Activated CD8-positive, alpha-beta memory T cell treated with anti-CD3 and anti-CD28 coated beads, Interleukin-2, amount 50 U/mL, for 1 hour (primary cell): Measurements from ENCODE around the gene FRK.
"Not testable (repeated sequence)": the region's sequence is repeated elsewhere in the genome, so short reads cannot be mapped to it uniquely, and the experiment has no call there.

Source experiments
- DNase-seq: peaks from one replicate; pipeline ENCODE4 v3.0.0-alpha.2; 2020; ENCODE audit errors: extremely low read depth

FRK gene, protein sequence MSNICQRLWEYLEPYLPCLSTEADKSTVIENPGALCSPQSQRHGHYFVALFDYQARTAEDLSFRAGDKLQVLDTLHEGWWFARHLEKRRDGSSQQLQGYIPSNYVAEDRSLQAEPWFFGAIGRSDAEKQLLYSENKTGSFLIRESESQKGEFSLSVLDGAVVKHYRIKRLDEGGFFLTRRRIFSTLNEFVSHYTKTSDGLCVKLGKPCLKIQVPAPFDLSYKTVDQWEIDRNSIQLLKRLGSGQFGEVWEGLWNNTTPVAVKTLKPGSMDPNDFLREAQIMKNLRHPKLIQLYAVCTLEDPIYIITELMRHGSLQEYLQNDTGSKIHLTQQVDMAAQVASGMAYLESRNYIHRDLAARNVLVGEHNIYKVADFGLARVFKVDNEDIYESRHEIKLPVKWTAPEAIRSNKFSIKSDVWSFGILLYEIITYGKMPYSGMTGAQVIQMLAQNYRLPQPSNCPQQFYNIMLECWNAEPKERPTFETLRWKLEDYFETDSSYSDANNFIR

DNA sequence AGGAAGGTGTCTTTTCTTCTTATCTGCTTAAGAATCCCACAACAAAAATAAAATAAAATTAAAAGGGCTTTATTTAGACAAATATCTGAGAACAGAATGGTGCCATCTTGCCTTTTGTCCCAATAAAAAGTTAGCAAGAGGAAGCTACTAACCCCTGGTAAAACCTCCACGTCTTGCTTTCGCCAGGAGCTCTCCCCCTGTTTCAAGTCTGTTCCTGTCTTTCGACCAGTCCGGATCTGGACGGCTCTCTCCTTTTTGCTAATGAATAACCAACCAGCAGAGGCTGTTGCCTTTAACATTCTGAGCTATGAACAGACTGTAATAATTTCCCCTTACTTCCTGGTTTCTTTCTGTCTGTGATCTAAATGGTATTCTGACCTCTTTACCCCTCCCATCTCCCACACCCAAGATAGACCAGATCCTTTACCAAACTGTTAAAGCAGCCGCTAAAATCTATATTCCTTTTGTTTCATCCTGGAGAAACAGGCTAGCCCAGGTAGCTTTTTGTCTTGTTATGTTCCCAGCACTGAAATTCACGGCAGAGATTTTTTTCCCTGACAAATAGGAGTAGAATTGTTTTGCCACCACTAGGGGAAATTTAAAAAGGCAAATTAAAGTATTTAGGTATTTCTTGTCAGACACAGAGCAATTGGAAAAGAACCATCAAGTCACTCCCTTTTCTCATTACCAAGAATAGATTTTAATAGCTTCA lies at the start of gene FRK:
Gene FRK (minus strand): TSS at position 320 of the 712 bp plus-strand sequence. CDS start 580 bp downstream, outside the sequence.
- DNase-seq, result no peak

DNA sequence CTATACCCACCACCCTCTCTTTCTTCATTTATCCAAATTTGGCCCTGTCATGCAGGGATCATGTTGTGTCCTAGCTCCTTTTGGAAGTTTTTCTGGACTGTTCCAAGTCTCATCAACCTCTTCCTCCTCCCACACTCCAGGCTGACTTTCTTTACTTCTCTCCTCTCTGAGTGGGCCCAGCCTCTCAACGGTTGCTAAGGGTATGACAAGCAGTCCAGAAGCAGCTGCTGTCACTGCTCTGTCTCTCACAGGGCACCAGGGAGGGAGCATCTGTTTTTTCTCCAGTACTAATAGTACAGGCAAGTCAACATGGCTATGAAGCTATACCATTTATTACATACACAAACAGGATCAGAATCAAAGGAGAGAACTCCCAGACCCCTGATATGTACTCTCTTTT lies 48.1 kb upstream of the FRK start:
- DNase-seq, result no peak

DNA sequence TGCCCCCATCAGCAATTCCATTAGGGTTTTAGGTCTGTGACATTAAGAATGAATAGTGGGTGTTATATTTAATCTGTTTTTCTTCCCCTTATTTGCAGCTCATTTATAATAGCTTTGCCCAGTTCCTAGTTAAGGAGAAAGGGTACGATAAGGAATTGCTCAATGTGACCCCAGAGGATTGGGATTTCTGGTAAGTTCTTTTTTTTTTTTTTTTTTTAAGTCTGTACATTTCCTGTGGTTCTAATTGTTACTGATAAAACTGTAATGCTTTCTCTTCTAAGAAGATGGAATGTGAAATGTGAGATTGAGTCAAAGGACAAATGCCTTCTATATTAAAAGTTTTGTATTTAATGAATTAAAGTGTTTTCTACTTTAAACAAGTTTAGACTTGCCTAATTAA lies 45.5 kb upstream of the FRK start:
- DNase-seq, result no peak

DNA sequence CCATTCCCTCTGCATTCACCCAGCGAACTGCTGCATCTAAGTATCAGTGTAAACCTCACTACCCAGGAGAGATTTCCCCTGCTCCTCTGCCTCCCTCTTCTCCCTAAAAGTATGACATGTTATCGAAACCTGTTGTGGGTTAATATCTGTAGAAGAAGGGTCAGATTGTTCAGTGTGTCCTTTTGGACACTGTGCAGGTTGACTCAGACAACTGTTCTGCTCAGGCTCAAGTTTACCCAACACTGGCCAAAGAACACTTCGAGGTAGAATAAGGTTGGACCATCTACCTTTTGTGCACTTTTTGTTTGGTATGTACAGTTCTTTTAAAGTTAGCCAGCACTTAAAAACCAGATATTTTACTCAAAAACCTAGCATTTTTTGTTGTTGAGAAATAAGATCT lies 44.6 kb upstream of the FRK start:
- no peak for DNase-seq

DNA sequence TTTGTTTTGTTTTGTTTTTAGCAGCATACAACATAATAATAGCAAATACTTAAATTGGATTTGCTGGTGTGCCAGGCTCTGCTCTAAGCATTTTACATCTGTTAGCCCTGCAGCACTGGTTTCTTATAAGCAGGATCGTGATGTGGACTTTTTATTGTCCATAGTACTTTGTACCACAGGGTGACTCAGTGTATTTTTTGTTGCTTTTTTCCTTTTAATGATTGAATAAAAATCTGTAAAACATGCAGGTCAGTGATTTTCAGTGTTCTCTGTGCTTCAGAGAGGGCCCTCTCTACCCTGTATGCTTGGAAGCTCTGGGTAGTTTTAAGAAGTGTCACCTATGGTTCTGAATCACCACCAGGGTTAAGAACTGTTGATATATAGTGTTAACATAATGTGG lies 43.9 kb upstream of the FRK start:
- no peak for DNase-seq

DNA sequence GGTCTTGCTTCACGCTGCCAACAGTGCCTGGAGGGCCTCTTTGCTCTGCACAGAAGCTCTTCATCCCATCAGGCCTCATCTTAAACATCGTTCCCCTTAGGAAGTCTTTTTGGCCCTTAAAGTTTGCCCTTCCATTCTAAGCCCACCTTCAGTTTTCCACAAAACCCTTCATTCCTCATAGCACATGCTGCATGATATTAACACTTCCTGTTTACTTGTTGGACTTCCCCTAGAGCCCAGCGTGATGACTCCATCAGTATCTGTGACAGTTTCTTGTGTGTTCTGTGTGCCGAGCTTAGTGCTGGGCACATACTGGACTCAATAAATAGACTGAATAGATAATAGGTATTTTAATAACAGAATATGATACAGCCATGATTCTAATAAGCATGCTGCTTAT lies 42.2 kb upstream of the FRK start:
- DNase-seq, result no peak

DNA sequence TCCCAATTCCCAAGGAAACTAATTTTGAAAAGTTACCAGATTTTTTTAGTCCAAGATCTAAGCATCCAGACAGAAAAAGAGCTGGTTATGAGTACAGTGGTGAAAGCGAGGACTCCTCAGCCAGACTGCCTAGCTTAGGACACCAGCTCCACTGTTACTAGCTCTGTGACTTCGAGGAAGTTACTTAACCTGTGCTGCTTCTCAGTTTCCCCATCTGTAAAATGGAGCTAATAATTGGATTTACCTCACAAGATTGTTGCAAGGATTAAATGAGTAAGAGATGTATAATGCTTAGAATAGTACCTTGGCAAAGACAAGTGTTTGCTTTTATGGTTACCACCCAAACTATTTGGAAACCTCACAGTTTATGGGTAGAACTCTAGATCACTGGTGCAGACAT lies 41.1 kb upstream of the FRK start:
- no peak for DNase-seq

DNA sequence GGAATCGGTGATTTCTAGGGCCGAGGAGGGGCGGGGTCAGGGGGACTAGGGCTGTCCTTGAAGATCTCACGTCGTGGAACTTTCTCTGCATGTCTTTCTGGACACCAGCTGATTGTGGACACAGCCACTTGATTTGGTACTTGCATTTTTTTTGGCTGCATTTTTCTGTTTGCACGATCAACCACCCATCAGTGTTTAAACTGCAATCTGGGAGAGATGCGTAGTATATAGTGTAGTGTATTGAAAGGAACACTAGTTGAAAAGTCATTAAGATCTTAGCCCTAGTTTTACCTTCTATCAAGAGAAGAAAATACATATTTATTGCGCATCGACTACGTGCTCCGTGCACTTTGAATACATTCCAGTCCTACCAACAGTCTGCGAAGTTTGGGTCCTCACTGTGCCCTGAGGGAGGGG lies 40.6 kb upstream of the FRK start:
- DNase-seq, result peak; percentile 21

DNA sequence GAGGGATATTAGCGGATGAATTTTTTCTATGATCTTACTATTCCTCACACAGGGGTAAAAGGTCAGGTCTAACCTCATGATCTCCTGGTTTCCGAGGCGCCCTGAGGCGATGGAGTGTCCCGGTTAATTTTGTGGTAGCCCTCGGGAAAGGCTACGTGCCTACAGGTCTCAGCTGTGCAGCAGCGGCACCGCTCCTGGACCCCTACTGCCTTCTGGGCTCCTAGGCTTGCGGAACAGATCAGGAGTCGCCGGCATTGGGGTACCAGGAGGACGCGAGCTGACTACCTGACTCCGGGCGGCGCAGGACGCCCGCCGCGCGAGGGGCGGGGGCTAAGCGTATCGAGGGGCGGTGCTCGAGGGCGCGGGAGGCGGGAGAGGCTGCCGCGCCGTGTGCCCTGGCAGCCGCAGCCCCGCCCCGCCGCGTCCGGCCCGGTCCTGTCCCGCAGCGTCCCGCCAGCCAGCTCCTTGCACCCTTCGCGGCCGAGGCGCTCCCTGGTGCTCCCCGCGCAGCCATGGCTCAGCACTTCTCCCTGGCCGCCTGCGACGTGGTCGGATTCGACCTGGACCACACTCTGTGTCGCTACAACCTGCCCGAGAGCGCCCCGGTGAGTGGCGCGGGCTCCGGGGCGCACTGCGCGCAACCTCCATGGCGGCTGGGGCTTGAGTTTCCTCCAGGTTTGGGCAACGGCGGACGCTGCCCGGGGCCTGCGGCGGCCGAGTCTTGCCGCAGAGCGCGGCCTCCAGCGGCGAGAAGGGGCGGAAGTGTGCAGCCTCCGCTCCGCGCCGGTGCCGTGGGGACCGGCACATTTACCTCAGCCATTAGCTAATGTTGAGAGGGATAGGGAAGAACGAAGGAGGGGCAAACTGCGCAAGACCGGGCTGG lies 40.0 kb upstream of the FRK start, which contains the start of gene NT5DC1:
Gene NT5DC1 (plus strand): TSS at position 435 of the 883 bp plus-strand sequence. CDS start 78 bp downstream, at position 513.
- DNase-seq, result peak; percentile 48

DNA sequence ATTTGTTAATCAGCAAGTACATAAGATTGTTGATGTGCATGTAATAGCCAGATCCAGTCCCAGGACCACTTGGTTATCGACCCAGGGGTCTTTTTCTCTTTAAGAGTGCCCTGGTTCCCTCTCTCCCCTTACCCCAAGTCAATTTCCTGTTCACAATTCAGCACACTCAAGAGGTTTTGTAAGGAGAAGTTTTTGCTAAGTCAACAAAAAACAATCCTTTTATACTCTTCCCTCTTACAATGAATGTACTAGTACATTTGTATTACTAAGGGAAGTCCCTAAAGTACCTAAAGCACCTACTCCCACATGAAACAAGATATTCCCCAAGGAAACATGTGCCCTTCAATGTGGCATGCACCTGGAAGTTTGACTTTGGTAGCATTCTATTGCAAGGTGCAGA lies 38.3 kb upstream of the FRK start:
- DNase-seq, result no peak

DNA sequence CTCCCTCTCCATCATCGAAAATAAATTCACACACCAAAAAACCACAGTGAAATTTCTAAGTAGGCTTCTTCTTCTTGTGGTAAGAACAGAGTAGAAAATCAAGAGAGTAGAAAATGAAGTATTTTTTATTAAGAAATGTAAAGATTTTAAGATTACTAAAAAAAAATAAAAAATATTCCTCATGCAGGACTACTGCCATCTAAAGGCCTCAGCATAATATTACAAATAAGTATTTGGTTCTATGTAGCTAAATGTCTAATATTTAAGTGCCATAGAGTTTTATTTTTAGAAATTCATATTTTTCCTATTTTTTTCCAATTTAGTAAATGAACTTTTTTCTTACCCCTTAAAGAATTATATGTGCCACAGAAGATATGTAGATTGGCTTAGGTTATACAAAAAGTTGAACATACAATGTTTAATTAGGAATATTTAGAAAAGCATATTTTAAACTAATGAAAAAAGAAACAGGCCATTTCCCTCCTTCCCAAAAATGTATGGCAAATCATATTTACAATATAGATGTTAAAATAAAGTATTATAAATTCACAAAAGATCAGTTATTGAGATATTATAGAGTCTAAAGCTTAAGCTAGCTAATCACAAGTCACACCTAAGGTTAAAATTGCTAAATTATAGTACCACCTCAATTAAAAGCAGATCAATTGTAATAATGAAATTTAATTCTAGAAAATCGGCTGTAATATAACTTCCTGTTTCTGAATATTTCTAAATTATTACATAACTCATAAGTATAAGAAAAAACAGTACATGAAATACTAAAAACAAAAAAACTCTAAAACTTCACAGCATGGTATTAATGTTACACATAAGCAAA lies 36.5 kb upstream of the FRK start:
- DNase-seq, result no peak

DNA sequence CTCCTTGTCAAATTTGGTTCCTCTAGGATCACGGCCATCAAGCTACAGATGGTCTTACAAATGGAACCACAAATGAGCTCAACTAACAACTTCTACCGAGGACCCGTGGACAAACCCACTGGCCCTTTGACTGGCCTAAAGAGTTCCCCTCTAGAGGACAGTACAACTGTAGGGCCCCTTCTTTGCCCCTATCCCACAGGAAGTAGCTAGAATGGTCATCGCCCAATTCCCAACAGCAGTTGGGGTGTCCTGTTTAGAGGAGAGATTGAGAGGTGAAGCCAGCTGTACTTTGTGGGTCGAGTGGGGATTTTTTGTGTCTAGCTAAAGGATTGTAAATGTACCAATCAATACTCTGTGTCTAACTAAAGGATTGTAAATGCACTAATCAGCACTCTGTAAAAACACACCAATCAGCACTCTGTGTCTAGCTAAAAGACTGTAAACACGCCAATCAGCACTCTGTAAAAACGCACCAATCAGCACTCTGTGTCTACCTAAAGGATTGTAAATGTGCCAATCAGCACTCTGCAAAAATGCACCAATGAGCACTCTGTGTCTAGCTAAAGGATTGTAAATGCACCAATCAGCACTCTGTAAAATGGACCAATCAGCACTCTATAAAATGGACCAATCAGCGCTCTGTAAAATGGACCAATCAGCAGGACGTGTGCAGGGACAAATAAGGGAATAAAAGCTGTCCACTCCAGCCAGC lies 35.5 kb upstream of the FRK start:
- not testable (repeated sequence) for DNase-seq

DNA sequence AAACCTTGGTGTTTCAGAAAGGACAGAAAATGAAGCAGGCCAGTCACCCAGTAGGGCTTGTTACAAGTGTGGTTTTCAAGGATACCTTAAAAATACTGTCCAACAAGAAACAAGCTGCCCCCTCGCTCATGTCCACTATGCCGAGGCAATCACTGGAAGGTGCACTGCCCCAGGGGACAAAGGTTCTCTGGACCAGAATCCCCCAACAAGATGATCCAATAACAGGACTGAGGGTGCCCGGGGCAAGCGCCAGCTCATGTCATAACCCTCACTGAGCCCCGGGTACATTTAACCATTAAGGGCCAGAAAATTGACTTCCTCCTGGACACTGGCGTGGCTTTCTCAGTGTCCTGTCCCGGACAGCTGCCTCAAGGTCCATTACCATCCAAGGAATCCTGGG lies 33.4 kb upstream of the FRK start:
- no peak for DNase-seq

DNA sequence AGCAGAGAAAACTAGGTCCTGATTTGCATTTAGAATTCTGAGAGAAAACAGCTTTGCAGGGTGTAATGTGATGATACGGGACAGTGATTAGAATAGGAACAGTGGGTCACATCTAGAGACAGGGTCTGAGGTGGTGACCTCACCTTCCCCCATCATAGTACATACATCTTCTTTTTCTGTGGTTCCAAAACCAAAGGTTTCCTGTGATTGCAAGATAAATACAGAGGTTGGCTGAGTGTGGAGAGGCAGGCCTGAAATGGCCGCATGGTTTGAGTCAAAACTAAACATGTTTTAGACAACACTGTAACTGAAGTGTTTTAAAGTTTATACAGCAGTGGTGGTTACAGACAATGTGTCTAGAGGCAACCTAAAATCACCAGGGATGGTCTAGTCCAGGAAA lies 29.6 kb upstream of the FRK start:
- no peak for DNase-seq

DNA sequence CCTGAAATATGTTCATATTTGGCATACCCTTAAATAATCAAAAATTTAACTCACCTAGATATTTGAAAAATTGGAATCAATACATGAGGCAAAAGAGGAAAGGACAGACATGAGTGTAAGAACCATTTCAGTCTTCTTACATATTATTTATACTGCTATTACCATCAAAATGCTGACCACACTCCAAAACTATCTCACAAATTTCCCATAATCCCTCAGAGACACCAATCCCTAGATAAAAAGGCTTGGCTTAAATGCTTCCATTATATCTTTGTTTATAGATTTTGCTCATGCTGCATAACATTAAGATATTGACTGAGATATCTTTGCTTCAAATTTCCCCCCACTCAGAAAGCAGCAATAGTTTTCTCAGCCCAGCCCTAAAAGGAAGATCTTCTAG lies 28.3 kb upstream of the FRK start:
- DNase-seq, result no peak

DNA sequence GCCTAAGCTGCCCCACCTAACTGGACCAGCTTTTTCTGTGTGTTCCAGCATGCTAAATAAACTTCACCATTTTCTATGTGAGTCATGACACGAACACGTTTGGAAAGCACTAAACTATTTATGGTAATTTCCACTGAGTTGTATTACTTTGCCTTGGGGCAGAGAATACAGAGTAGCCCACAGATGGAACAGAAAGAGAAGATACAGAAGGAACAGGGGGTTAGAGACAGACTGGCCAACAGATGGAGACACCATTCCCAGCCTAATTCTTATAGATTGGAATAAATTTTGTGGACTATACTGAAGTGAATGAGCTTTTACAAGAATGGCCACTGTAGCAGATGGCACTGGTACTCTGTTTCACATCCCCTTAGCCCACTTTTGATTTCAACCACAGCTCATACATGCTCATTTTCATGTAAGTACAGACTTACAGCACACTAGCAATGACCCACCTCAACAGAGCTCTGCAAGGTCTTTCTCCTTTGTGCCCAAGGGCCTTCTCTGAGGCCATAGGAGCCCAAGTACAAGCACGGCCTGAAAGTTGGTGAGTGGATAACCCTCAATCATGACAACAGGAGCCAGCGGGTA lies 26.8 kb upstream of the FRK start:
- DNase-seq, result no peak

DNA sequence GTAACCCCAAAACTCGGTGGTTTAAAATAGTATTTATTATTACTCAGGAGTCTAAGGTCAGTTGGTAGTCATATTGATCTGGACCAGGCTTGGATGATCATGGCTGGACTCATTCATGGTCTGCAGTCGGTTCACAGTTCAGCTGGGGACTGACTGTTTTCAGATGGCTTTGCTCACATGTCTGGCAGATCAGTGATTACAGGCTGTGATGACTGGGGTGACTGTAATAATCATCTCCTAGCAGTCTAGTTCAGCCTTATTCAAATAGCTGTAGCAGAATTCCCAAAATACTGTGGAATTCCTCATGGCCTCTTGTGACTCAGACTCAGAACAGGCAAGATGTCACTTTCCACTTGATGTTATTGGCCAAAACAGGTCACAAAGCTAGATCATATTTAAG lies 23.6 kb upstream of the FRK start:
- no peak for DNase-seq

DNA sequence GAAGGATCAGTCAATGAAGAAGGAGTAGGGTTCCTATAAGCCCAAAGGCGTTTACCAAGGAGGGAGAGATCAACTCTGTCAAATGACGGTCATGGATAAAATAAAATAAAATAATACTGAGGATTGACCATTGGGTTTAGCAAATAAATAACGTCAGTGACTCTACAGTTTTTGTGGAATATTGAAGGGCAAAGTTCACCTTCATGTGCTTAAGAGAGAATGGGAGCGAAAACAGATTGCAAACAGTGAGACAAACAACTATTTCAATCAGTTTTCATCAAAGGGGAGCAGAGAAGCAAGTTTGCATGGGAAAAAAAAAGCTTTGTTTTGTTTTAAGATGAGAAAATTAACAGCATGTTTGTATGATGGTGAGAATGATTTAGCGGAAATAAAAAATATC lies 22.4 kb upstream of the FRK start:
- no peak for DNase-seq

DNA sequence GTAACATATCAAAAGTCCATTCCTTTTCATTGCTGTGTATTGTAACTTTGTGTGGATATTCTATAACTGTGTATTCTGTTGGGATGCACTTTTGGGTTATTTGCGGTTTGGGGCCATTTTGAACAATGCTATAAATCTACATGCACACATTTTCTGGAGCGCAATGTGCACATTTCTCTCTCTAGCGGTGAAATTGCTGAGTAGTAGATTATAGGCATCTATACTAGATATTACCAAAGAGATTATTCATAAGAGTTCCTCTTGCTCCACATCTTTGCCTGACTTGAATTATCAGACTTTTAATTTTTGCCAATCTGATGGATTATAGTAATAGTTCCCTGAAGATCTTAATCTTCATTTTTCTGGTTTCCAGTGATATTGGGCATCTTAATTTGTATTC lies 18.3 kb upstream of the FRK start:
- no peak for DNase-seq

DNA sequence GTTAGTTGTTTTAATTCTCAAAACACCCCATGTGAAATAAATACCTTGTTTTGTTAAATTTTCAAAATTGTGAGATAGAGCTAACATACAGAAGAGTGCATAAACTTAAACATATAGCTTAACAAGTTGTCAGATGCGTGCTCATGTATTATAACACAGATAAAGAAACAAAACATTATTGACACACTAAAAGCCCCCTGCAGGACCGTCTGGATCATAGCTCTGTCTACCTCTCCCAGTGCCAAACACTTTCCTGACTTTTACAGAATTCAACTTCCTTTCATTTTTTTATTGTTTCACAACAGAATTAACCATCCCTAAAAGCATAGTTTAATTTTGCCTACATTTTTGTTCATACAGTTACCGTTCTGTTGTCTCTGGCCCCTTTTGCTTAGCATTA lies 17.8 kb upstream of the FRK start:
- DNase-seq, result no peak
